A673 (cell line): ENCODE data around the gene SLC1A5. TPM values are rescaled to one million over a fixed set of nuclear protein-coding genes. Genes with fewer than 3 reads are reported as not detected.
A peak's percentile ranks its signal among the peaks of the same experiment; 100 is the strongest.

Experiments used
- BruUV-seq: library from RNA; stranded (reverse); fragments of 400-500 nt; replicated peaks from 2 replicates; lab custom pipeline; 2021; lab: Mats Ljungman, UMichigan
- CTCF ChIA-PET: fragments of 300-600 bp; sonication (Branson Sonifier 250); formaldehyde crosslinking; loops from one replicate; lab custom pipeline; 2022; ENCODE audit warnings: antibody characterized with exemption; lab: Charles Lee
- POLR2A ChIA-PET: fragments of 300-600 bp; sonication (Branson Sonifier 250); formaldehyde crosslinking; loops from one replicate; lab custom pipeline; 2022; ENCODE audit warnings: antibody characterized with exemption; ENCODE audit not compliant: low non-redundant PET; lab: Charles Lee
- DNase-seq: peaks from one replicate; pipeline ENCODE4 v3.0.0-alpha.2; 2015; ENCODE audit warnings: low spot score
- H3K27ac ChIP-seq: fragments of 200-600 bp; sonication (generic); 2 replicates; pipeline ENCODE4 v1.5.1; 2016; ENCODE audit warnings: mixed run types, low read depth, mild to moderate bottlenecking, mixed read lengths, antibody characterized with exemption, low read length; ENCODE audit not compliant: poor library complexity, severe bottlenecking
- H3K27me3 ChIP-seq: fragments of 200-600 bp; sonication (generic); replicated peaks from 2 replicates; pipeline ENCODE4 v1.6.1; 2017; ENCODE audit warnings: mixed run types, low read depth, mild to moderate bottlenecking, mixed read lengths, antibody characterized with exemption, low read length; ENCODE audit not compliant: insufficient read depth, poor library complexity
- H3K36me3 ChIP-seq: fragments of 200-600 bp; sonication (generic); 2 replicates; pipeline ENCODE4 v1.6.1; 2016; ENCODE audit warnings: mixed run types, mild to moderate bottlenecking, mixed read lengths, antibody characterized with exemption, low read length; ENCODE audit not compliant: insufficient read depth, poor library complexity, severe bottlenecking
- H3K4me1 ChIP-seq: fragments of 200-600 bp; sonication (generic); 2 replicates; pipeline ENCODE4 v1.6.1; 2017; ENCODE audit warnings: mixed run types, mild to moderate bottlenecking, mixed read lengths, antibody characterized with exemption, low read length; ENCODE audit not compliant: insufficient read depth, poor library complexity, severe bottlenecking
- H3K4me3 ChIP-seq: fragments of 200-600 bp; sonication (generic); 2 replicates; pipeline ENCODE4 v1.5.1; 2016; ENCODE audit warnings: low read depth, mixed run types, mild to moderate bottlenecking, mixed read lengths, low read length; ENCODE audit not compliant: poor library complexity, severe bottlenecking
- H3K9me3 ChIP-seq: fragments of 200-600 bp; sonication (generic); 2 replicates; pipeline ENCODE4 v1.6.1; 2016; ENCODE audit warnings: mixed run types, low read depth, mild to moderate bottlenecking, mixed read lengths, antibody characterized with exemption, low read length; ENCODE audit not compliant: poor library complexity, severe bottlenecking
- CTCF ChIP-seq: fragments of 300-800, 200-600 bp; sonication (generic); conservative IDR thresholded peaks from 2 replicates; pipeline ENCODE4 v1.5.1; 2017; ENCODE audit warnings: low read depth, mild to moderate bottlenecking, antibody characterized with exemption, low read length, moderate library complexity, mixed read lengths
- EZH2 ChIP-seq: fragments of 200-600 bp; sonication (generic); IDR thresholded peaks from 2 replicates; pipeline ENCODE4 v1.6.1; 2017; ENCODE audit warnings: borderline replicate concordance, low read depth, mild to moderate bottlenecking, mixed read lengths, antibody characterized with exemption, low read length; ENCODE audit not compliant: poor library complexity, severe bottlenecking
- intact Hi-C: fragments of 100-400 bp; cut with micrococcal nuclease; formaldehyde crosslinking; loops from one replicate; pipeline ENCODE4 v1.10.0; 2022; ENCODE audit not compliant: unreplicated experiment
- total RNA-seq: library from RNA; stranded (reverse); gene quantifications from 2 replicates; pipeline ENCODE4 v1.2.3, GENCODE V29; 2021

The SLC1A5 gene
- total RNA-seq, 1 experiment from 2014 or later, result 295 TPM

- intact Hi-C loops, result loop anchor here (5.0 to 10.0 kb wide), 3 partner anchors 66 to 346 kb away; partner anchors contain the start of genes AP2S1, SAE1 and ZC3H4
- BruUV-seq, result no TSS peak
- POLR2A ChIA-PET, result interaction anchor here (0.7 kb wide), 1 partner anchor 30 kb away, joined by 10 read pairs; no protein-coding TSS in a partner anchor
These were observed 2.5 kb downstream of the SLC1A5 start for GRCh38 chr19:46785980-46786235.

DNA sequence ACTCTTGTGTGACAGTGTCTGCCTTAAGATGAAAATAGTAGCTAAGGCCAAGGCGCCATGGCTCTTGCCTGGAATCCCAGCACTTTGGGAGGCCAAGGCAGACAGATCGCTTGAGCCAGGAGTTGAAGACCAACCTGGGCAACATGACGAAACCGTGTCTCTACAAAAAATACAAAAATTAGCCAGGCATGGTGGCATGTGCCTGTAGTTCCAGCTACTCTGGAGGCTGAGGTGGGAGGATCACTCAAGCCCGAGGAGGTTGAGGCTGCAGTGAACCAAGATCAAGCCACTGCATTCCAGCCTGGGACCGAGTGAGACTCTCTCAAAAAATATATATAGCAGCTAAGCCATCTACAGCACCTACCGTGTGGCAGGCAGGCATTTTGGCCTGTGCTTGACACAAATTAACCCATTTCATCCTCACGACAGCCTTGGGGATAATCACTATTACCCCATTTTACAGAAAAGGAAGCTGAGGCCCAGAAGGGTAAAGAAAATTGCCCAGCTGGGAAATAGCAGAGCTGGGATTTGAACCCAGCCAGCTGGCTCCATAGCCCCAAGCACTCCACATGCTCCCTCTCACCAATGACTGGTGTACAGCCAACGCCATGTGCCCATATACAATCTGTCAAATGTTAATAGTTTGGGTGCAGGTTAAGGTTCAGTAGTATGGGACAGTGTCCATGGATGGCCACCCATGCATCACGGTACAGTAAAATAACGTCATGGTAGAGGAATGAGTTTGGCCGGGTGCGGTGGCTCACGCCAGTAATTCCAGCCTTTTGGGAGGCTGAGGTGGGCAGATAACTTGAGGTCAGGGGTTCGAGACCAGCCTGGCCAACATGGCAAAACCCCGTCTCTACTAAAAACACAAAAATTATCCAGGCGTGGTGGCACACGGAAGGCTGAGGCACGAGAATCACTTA lies 3.1 kb downstream of the SLC1A5 start:
- Histone ChIP-seq H3K9me3 (no peaks in the 10 kb centered on the region), H3K4me1 (peaks cover 24% of the 10 kb centered on the region), H3K27ac (peak overlapping the region; percentile 92), H3K4me3 (peak overlapping the region; percentile 99), H3K27me3 (no peaks in the 10 kb centered on the region), H3K36me3 (peaks cover 49% of the 10 kb centered on the region)
- POLR2A ChIA-PET, result interaction anchor here (0.6 kb wide), 1 partner anchor 459 kb away, joined by 3 read pairs; no protein-coding TSS in a partner anchor
- intact Hi-C loops, result loop anchor here (5.0 to 10.0 kb wide), 3 partner anchors 67 to 347 kb away; partner anchors contain the start of genes AP2S1, SAE1 and ZC3H4
- TF ChIP-seq CTCF (no peak), EZH2 (no peak)
- CTCF ChIA-PET, result interaction anchor here (0.5 to 0.7 kb wide), 2 partner anchors 19 to 36 kb away, joined by 3 to 8 read pairs; no protein-coding TSS in a partner anchor
- no peak for DNase-seq
- BruUV-seq, result no TSS peak

More at GRCh38 chr19:46785980-46786235, 2.5 kb downstream of the SLC1A5 start:
- no peaks in the 10 kb centered on the region for H3K9me3 ChIP-seq
- no peak for TF ChIP-seq EZH2
- TF ChIP-seq CTCF, result no peak
- no peaks in the 10 kb centered on the region for H3K27me3 ChIP-seq
- CTCF ChIA-PET, result interaction anchor here (0.5 kb wide), 1 partner anchor 37 kb away, joined by 8 read pairs; no protein-coding TSS in a partner anchor
- H3K27ac ChIP-seq, result peak overlapping the region; percentile 92
- no peak for DNase-seq
- peaks cover 43% of the 10 kb centered on the region for H3K36me3 ChIP-seq
- H3K4me3 ChIP-seq, result peak overlapping the region; percentile 99
- H3K4me1 ChIP-seq, result peaks cover 24% of the 10 kb centered on the region

- H3K36me3 ChIP-seq, result peaks cover 57% of the 10 kb centered on the region
- TF ChIP-seq CTCF (peak; percentile 54), EZH2 (no peak)
- POLR2A ChIA-PET, result interaction anchor here (0.6 kb wide), 1 partner anchor 460 kb away, joined by 3 read pairs; no protein-coding TSS in a partner anchor
- CTCF ChIA-PET, result interaction anchor here (0.6 to 0.7 kb wide), 2 partner anchors 18 to 509 kb away, joined by 3 read pairs; no protein-coding TSS in a partner anchor
- peak overlapping the region; percentile 92 for H3K27ac ChIP-seq
- H3K4me3 ChIP-seq, result peak overlapping the region; percentile 99
- BruUV-seq, result no TSS peak
- peak; percentile 95 for DNase-seq
- no peaks in the 10 kb centered on the region for H3K9me3 ChIP-seq
- no peaks in the 10 kb centered on the region for H3K27me3 ChIP-seq
- H3K4me1 ChIP-seq, result peaks cover 24% of the 10 kb centered on the region
- intact Hi-C loops, result loop anchor here (5.0 to 10.0 kb wide), 3 partner anchors 68 to 348 kb away; partner anchors contain the start of genes AP2S1, SAE1 and ZC3H4
These were observed 3.9 kb downstream of the SLC1A5 start for GRCh38 chr19:46784262-46785053.
